Endothelial cell of coronary artery (primary cell): ENCODE data around the gene TNRC6C. TPM values are rescaled to one million over a fixed set of nuclear protein-coding genes. Genes with fewer than 3 reads are reported as not detected.

Source experiments
- total RNA-seq: library from RNA; depleted of rRNA; stranded (reverse); fragments of >200 nt; gene quantifications from 2 replicates; pipeline ENCODE4 v1.2.3, GENCODE V29; 2014

TNRC6C gene
- 4.8 and 5.9 TPM in 2 replicates for total RNA-seq

DNA sequence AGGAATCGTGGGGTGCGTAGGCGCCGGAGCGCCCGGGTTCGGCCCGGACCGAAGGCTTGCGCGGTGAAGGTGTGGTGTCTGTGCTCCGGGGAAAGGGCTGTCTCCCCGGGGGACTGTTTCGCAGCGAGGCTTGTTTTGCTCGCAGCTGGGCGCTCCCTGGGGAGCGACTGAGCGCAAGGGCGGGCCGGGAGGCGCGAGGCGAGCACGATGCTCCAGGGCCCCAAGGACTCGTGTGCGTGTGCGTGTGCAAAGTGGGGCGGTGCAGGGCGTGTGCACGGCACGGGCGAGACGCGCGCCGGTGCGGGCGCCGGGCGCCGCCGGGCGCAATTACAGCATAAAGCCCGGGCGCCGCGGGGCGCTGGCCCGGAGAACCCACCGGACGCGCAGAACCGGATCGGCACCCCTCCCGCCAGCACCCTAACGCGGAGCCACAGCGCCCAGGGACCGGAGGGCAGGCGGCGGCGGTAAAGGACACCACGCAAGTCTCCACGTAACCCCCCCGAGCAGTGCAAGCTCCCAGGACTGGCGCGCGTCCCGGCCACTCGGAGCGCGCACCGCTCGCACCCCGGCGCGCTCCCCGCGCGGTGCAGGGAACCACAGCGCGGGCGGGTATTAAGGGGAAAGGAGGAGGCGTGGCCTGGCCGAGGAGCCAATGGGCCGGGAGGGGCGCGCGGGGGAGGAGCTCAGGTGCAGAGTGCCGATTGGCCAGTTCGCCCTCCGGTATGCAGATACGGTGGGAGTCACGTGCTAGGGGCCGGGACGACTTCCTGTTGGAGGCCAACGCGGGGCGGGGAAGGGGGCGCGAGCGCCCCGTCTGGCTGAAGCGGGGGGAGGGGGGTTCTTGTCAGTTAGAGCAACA is at the start of gene TNRC6C:
TNRC6C (plus strand) TSS at position 847 of the 859 bp plus-strand sequence. CDS start 45,504 bp downstream, outside the sequence.

GRCh38 chr17:78128551-78129350 is 170.2 kb downstream of the TNRC6C start, which contains the start of gene TMC6:
TSS of gene TMC6 (minus strand) at chr17:78128755. CDS start at chr17:78126832, 1,923 bp downstream.

GRCh38 chr17:78130437-78131101 is 172.1 kb downstream of the TNRC6C start, which contains the start of gene TMC8:
TSS of gene TMC8 (plus strand) at chr17:78130771. CDS start at chr17:78131589, 818 bp downstream.

Other genes starting within 250 kb of the TNRC6C start
- 21.4 and 22.9 TPM in 2 replicates for gene TMC6, start 170.1 kb downstream of the TNRC6C start, total RNA-seq
- 0.09 TPM in 2 replicates for gene TMC8, start 172.1 kb downstream of the TNRC6C start, total RNA-seq
- gene C17orf99, start 187.7 kb downstream of the TNRC6C start, total RNA-seq: not detected in 2 replicates
- 23.6 and 25.2 TPM in 2 replicates for gene SYNGR2, start 209.9 kb downstream of the TNRC6C start, total RNA-seq
- gene TK1, start 228.3 kb downstream of the TNRC6C start, total RNA-seq: 37.6 and 75.5 TPM in 2 replicates
- gene AFMID, start 228.7 kb downstream of the TNRC6C start, total RNA-seq: 38.9 and 50.0 TPM in 2 replicates